ENCODE data around the gene DOK5.

The DOK5 gene

GRCh38 chr20:54688476-54688875, 213.1 kb downstream of the DOK5 start:
- TF ChIP-seq, protein P1, sequence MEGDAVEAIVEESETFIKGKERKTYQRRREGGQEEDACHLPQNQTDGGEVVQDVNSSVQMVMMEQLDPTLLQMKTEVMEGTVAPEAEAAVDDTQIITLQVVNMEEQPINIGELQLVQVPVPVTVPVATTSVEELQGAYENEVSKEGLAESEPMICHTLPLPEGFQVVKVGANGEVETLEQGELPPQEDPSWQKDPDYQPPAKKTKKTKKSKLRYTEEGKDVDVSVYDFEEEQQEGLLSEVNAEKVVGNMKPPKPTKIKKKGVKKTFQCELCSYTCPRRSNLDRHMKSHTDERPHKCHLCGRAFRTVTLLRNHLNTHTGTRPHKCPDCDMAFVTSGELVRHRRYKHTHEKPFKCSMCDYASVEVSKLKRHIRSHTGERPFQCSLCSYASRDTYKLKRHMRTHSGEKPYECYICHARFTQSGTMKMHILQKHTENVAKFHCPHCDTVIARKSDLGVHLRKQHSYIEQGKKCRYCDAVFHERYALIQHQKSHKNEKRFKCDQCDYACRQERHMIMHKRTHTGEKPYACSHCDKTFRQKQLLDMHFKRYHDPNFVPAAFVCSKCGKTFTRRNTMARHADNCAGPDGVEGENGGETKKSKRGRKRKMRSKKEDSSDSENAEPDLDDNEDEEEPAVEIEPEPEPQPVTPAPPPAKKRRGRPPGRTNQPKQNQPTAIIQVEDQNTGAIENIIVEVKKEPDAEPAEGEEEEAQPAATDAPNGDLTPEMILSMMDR (IDR thresholded peaks at IDR 0.05; ENCODE audit: insufficient read depth, low read depth, low read length, missing control alignments), result no peak
- no peak for DNase-seq (ENCODE audit: low read depth)
- no peak overlapping the region for H3K4me3 ChIP-seq (ENCODE audit: low read length)

- TF ChIP-seq, protein P1 (IDR thresholded peaks at IDR 0.05; ENCODE audit: insufficient read depth, low read depth, low read length, missing control alignments), result no peak
- no peak for DNase-seq (ENCODE audit: low read depth)
- H3K4me3 ChIP-seq (ENCODE audit: low read length), result no peak overlapping the region
Observed at GRCh38 chr20:54690323-54690722, 214.9 kb downstream of the DOK5 start.

DNA sequence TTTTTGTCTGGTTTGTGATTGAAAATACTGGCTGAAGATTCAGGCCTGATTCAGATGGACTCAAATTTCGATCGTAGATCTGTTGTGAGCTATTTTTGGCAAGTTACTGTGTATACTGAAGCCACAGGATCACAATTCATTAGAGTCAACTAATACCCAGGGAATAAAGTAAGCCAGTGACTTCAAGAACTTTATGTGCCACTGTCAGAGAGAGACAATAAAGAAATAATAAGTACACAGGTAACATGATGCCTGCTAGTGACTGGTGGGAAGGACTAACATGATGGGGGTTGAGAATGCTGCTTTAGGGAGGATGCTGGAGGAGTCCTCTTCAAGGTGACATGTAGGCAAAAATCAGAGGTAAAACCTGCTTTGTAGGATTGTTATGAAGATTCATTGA, 215.9 kb downstream of the DOK5 start:
- no peak for DNase-seq (ENCODE audit: low read depth)
- TF ChIP-seq, protein P1 (IDR thresholded peaks at IDR 0.05; ENCODE audit: insufficient read depth, low read depth, low read length, missing control alignments), result no peak
- H3K4me3 ChIP-seq (ENCODE audit: low read length), result no peak overlapping the region

DNA sequence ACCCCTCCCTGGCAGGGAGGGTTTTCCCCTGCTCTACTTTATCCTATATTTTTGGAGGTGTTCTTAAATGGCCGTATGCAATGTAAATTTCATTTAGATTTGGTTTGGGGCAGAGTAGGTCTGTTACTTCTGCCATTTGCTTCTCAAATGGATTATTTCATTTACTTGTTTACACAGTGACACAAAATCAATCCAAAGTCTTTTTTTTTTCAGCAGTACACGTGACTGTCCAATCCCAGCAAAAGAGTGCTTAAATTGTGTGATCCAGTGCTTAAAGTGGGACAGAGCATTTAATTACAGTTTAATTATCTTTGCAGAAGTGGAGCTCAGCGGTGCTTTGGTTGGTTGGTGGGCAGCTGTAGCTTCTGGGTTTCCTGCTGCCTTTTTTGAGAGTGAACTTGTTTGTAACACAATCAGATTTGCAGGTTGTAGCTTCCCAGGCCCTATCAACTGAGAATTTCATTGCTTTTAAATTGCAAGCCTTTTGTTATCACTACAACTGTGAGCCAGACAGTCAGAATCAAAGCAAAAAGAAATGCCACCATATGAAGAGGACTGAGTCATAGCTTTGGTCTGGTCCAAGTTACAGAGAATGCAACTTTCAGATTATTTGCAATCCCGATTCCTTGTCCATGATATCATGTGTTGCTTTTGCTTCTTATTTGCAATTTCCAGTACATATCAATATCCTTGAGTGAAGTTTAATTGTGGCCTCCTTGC, 216.9 kb downstream of the DOK5 start:
- DNase-seq (ENCODE audit: low read depth), result no peak
- H3K4me3 ChIP-seq (ENCODE audit: low read length), result no peak overlapping the region

GRCh38 chr20:54694516-54694915, 219.1 kb downstream of the DOK5 start:
- no peak for DNase-seq (ENCODE audit: low read depth)
- TF ChIP-seq, protein P1 (IDR thresholded peaks at IDR 0.05; ENCODE audit: insufficient read depth, low read depth, low read length, missing control alignments), result no peak
- H3K4me3 ChIP-seq (ENCODE audit: low read length), result no peak overlapping the region

More for the DNA sequence above, 216.9 kb downstream of the DOK5 start:
- TF ChIP-seq, protein P1 (IDR thresholded peaks at IDR 0.05; ENCODE audit: insufficient read depth, low read depth, low read length, missing control alignments), result no peak

GRCh38 chr20:54698373-54698772, 223.0 kb downstream of the DOK5 start:
- no peak for DNase-seq (ENCODE audit: low read depth)
- H3K4me3 ChIP-seq (ENCODE audit: low read length), result no peak overlapping the region
- TF ChIP-seq, protein P1 (IDR thresholded peaks at IDR 0.05; ENCODE audit: insufficient read depth, low read depth, low read length, missing control alignments), result no peak

All from epithelial cell of esophagus (primary cell).